T-helper 2 cell treated with Interferon-gamma antibody and Interleukin-4, amounts not matched to agents 100 ng/mL and 5 ng/mL, for 36 hours (primary cell): ENCODE data around the gene TSPAN10. TPM values are rescaled to one million over a fixed set of nuclear protein-coding genes. Genes with fewer than 3 reads are reported as not detected.
"Not testable (repeated sequence)": the region's sequence is repeated elsewhere in the genome, so short reads cannot be mapped to it uniquely, and the experiment has no call there.

Source experiments
- intact Hi-C: fragments of 100-400 bp; cut with micrococcal nuclease; formaldehyde crosslinking; loops from one replicate; pipeline ENCODE4 v1.15.1; 2023
- total RNA-seq: library from RNA; stranded (reverse); gene quantifications from 2 replicates; pipeline ENCODE4 v1.2.3, GENCODE V29; 2022

TSPAN10 gene
- total RNA-seq, 1 donor from 2014 or later = 0.39 TPM

GRCh38 chr17:81660441-81660840 lies 23.4 kb downstream of the TSPAN10 start:
- intact Hi-C loops = no loop called here

- intact Hi-C loops = no loop called here
These were observed 25.0 kb downstream of the TSPAN10 start for GRCh38 chr17:81662002-81662401.

- intact Hi-C loops = no loop called here
These were observed 27.1 kb downstream of the TSPAN10 start for GRCh38 chr17:81664051-81664470.

GRCh38 chr17:81665205-81666091 lies 28.5 kb downstream of the TSPAN10 start:
- intact Hi-C loops = loop anchor here (2.0 kb wide), 2 partner anchors 17 to 29 kb away; partner anchors contain the start of genes ARL16, NPLOC4 and TSPAN10

GRCh38 chr17:81666092-81666341 lies 29.0 kb downstream of the TSPAN10 start:
- intact Hi-C loops = loop anchor here (2.0 kb wide), 2 partner anchors 17 to 29 kb away; partner anchors contain the start of genes ARL16, NPLOC4 and TSPAN10

- intact Hi-C loops = loop anchor here (2.0 kb wide), 2 partner anchors 16 to 30 kb away; partner anchors contain the start of genes ARL16, NPLOC4 and TSPAN10
These were observed 29.6 kb downstream of the TSPAN10 start, which contains the start of the genes CCDC137 and OXLD1 for GRCh38 chr17:81666342-81667191. Gene CCDC137 (plus strand): TSS chr17:81666737. CDS start chr17:81666767, 30 bp downstream. Gene OXLD1 (minus strand): TSS chr17:81666605. CDS start chr17:81666577, 28 bp downstream.

GRCh38 chr17:81667754-81668153 lies 30.8 kb downstream of the TSPAN10 start:
- intact Hi-C loops = loop anchor here (2.0 kb wide), 2 partner anchors 15 to 31 kb away; partner anchors contain the start of genes ARL16, NPLOC4 and TSPAN10

GRCh38 chr17:81672504-81672903 lies 35.5 kb downstream of the TSPAN10 start:
- intact Hi-C loops = no loop called here

- intact Hi-C loops = no loop called here
These were observed 36.0 kb downstream of the TSPAN10 start for GRCh38 chr17:81672954-81673353.

- intact Hi-C loops = no loop called here
These were observed 36.7 kb downstream of the TSPAN10 start for GRCh38 chr17:81673561-81674258.

GRCh38 chr17:81675515-81676221 lies 38.7 kb downstream of the TSPAN10 start:
- intact Hi-C loops = not testable (repeated sequence)

GRCh38 chr17:81676906-81677305 lies 39.9 kb downstream of the TSPAN10 start:
- intact Hi-C loops = no loop called here

- intact Hi-C loops = no loop called here
These were observed 43.2 kb downstream of the TSPAN10 start for GRCh38 chr17:81680150-81680549.

GRCh38 chr17:81681672-81682071 lies 44.7 kb downstream of the TSPAN10 start:
- intact Hi-C loops = loop anchor here (2.0 kb wide), 2 partner anchors 15 to 129 kb away; partner anchors contain the start of genes CCDC137, FAAP100 and OXLD1

GRCh38 chr17:81682565-81683207 lies 45.7 kb downstream of the TSPAN10 start:
- intact Hi-C loops = loop anchor here (2.0 kb wide), 2 partner anchors 16 to 130 kb away; partner anchors contain the start of genes CCDC137, FAAP100 and OXLD1

- intact Hi-C loops = loop anchor here (2.0 kb wide), 2 partner anchors 16 to 130 kb away; partner anchors contain the start of genes CCDC137, FAAP100 and OXLD1
These were observed 46.2 kb downstream of the TSPAN10 start for GRCh38 chr17:81683208-81683583.

- intact Hi-C loops = loop anchor here (2.0 kb wide), 2 partner anchors 17 to 131 kb away; partner anchors contain the start of genes CCDC137, FAAP100 and OXLD1
These were observed 46.8 kb downstream of the TSPAN10 start, which contains the start of the genes ARL16 and HGS for GRCh38 chr17:81683584-81684441. Gene ARL16 (minus strand): TSS chr17:81683797. CDS start chr17:81683753, 44 bp downstream. Gene HGS (plus strand): TSS chr17:81684011. CDS start chr17:81684067, 56 bp downstream.

GRCh38 chr17:81684442-81684911 lies 47.5 kb downstream of the TSPAN10 start:
- intact Hi-C loops = no loop called here
